Transverse colon (tissue), 4 donors: Measurements from ENCODE around the gene RPAIN. TPM values are rescaled to one million over a fixed set of nuclear protein-coding genes. Genes with fewer than 3 reads are reported as not detected.
A peak's percentile ranks its signal among the peaks of the same experiment; 100 is the strongest.

Source experiments
- DNase-seq: peaks from one replicate; pipeline ENCODE4 v3.0.0-alpha.2; 2019
- H3K27ac ChIP-seq, 4 donors: fragments of 200-600 bp; sonication (generic); 2 replicates each; pipeline ENCODE4 v1.5.1; 2016 to 2018; ENCODE audit warnings: inconsistent platforms in 4 of 4
- H3K27me3 ChIP-seq: fragments of 200-600 bp; sonication (generic); 2 replicates; pipeline ENCODE4 v1.5.1; 2017; ENCODE audit warnings: inconsistent platforms
- H3K36me3 ChIP-seq, 4 donors: fragments of 200-600 bp; sonication (generic); 2 replicates each; pipeline ENCODE4 v1.5.1; 2017 to 2019; ENCODE audit warnings: inconsistent platforms in 4 of 4
- H3K4me1 ChIP-seq, 4 donors: fragments of 200-600 bp; sonication (generic); 2 replicates each; pipeline ENCODE4 v1.5.1; 2017 to 2020; ENCODE audit warnings: inconsistent platforms in 4 of 4
- H3K4me3 ChIP-seq, 4 donors: fragments of 200-600 bp; sonication (generic); 1 replicate in 1 of 4; 2 replicates in 3 of 4; pipeline versions ENCODE4 v1.5.1 to v1.6.1; 2017 to 2019; ENCODE audit warnings: inconsistent platforms in 4 of 4
- H3K9me3 ChIP-seq, 2 donors: fragments of 200-600 bp; sonication (generic); 2 replicates each; pipeline ENCODE4 v1.5.1; 2017 to 2019; ENCODE audit warnings: inconsistent platforms in 2 of 2
- EP300 ChIP-seq: sonication (generic); formaldehyde crosslinking; IDR thresholded peaks from one replicate; pipeline ENCODE4 v1.6.1; 2017; ENCODE audit warnings: antibody characterized with exemption, low read depth
- POLR2A ChIP-seq: fragments of 450-650 bp; IDR thresholded peaks from one replicate; pipeline ENCODE4 v1.6.1; 2016; ENCODE audit warnings: antibody characterized with exemption, mild to moderate bottlenecking, moderate library complexity
- POLR2AphosphoS5 ChIP-seq, 3 donors: sonication (generic); formaldehyde crosslinking; IDR thresholded peaks; one replicate each; pipeline ENCODE4 v1.6.1; 2016; ENCODE audit warnings: antibody characterized with exemption in 3 of 3
- WGBS, 2 donors: methylation state at CpG; one replicate each; pipeline ENCODE4 v1.1.5; 2018; ENCODE audit warnings: low coverage in 1 of 2; 5-methylcytosine and 5-hydroxymethylcytosine counted together
- in situ Hi-C, 4 donors: fragments of 200-750 bp; cut with MboI; loops; one replicate each; pipeline versions ENCODE4 v1.15.0 to v1.15.1; 2017; ENCODE audit warnings: low sequenced_read_pairs in 3 of 4, low pct_ligation_motif_present in 1 of 4, low pct_unique_long_range_greater_than_20kb in 1 of 4
- intact Hi-C: fragments of 100-400 bp; cut with DNase I; formaldehyde crosslinking; loops from one replicate; pipeline ENCODE4 v1.15.1; 2023; ENCODE audit warnings: low total_unique reads
- total RNA-seq, 4 donors: library from RNA; depleted of rRNA; stranded (reverse); fragments of >200 nt; gene quantifications; one replicate each; pipeline ENCODE4 v1.1.0, GENCODE V29; 2016
- TF ChIP-seq, protein P1 (sequence below), 5 experiments: fragments of 200-600 bp in 3 of 5; fragments of 450-650 bp in 2 of 5; sonication (generic) in 3 of 5; IDR thresholded peaks; 1 replicate in 2 of 5; 2 replicates in 3 of 5; pipeline ENCODE4 v1.5.1; 2016 to 2017; ENCODE audit warnings: antibody characterized with exemption in 5 of 5, inconsistent platforms in 3 of 5, mild to moderate bottlenecking in 2 of 5, moderate library complexity in 1 of 5

The RPAIN gene
- total RNA-seq, 4 donors from 2014 or later, result 9.4 to 566 (median 41.9) TPM

DNA sequence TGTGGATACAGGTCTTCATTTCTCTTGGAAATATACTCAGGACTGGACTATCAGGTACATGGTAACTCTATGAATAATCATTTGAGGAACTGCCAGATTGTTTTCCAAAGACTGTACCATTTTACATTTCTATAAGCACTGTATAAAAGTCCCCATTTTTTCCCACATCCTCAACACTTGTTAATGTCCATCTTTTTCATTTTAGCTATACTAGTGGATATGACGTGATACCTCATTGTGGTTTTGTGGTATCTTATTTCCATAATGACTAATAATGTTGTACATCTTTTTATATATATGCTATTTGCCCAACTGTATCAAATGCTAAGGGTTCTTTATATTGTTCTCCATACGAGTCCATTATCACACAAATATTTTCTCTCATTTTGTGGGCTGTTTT is 23.4 kb upstream of the RPAIN start:
- H3K4me1 ChIP-seq, result no peaks in the 10 kb centered on the region
- H3K36me3 ChIP-seq, result peaks cover 0 to 82% (median 38%) of the 10 kb centered on the region in 4 donors
- H3K4me3 ChIP-seq, result no peak overlapping the region
- in situ Hi-C loops, result no loop called here
- DNase-seq, result no peak
- intact Hi-C loops, result no loop called here
- no peaks in the 10 kb centered on the region for H3K27me3 ChIP-seq
- WGBS, 2 donors, result 81 to 86% methylated on average over 2 of the region's 2 CpGs
- TF ChIP-seq POLR2A, result no peak
- no peak for TF ChIP-seq POLR2AphosphoS5 (IDR thresholded peaks at IDR 0.05)
- no peak for TF ChIP-seq EP300
- TF ChIP-seq, protein P1, sequence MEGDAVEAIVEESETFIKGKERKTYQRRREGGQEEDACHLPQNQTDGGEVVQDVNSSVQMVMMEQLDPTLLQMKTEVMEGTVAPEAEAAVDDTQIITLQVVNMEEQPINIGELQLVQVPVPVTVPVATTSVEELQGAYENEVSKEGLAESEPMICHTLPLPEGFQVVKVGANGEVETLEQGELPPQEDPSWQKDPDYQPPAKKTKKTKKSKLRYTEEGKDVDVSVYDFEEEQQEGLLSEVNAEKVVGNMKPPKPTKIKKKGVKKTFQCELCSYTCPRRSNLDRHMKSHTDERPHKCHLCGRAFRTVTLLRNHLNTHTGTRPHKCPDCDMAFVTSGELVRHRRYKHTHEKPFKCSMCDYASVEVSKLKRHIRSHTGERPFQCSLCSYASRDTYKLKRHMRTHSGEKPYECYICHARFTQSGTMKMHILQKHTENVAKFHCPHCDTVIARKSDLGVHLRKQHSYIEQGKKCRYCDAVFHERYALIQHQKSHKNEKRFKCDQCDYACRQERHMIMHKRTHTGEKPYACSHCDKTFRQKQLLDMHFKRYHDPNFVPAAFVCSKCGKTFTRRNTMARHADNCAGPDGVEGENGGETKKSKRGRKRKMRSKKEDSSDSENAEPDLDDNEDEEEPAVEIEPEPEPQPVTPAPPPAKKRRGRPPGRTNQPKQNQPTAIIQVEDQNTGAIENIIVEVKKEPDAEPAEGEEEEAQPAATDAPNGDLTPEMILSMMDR (IDR thresholded peaks at IDR 0.05), result no peak
- no peak overlapping the region for H3K27ac ChIP-seq
- no peaks in the 10 kb centered on the region for H3K9me3 ChIP-seq

DNA sequence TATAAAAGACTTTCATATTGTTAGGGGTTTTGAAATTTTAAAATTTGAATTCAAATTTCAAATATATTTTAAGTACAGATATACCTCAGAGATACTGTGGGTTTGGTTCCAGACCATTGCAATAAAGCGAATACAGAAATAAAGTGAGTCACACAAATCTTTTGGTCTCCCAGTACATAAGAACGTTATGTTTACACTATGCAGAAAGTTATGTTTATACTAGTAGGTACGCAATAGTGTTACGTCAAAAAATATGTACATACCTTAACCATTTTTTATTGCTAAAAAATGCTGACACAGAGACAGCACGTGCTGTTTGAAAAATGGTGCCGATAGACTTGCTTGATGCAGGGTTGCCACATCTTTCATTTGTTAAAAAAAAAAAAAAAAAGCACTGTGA is 20.2 kb upstream of the RPAIN start:
- TF ChIP-seq POLR2A (no peak), EP300 (no peak), POLR2AphosphoS5 (IDR thresholded peaks at IDR 0.05) (no peak)
- TF ChIP-seq, protein P1 (IDR thresholded peaks at IDR 0.05), result no peak
- in situ Hi-C loops, result no loop called here
- Histone ChIP-seq H3K4me1 (no peaks in the 10 kb centered on the region), H3K36me3 (peaks cover 0 to 73% (median 32%) of the 10 kb centered on the region in 4 donors), H3K9me3 (no peaks in the 10 kb centered on the region), H3K4me3 (no peak overlapping the region), H3K27ac (no peak overlapping the region), H3K27me3 (no peaks in the 10 kb centered on the region)
- intact Hi-C loops, result no loop called here
- WGBS, 2 donors, result 83 to 88% methylated on average over 6 of the region's 6 CpGs
- DNase-seq, result no peak

DNA sequence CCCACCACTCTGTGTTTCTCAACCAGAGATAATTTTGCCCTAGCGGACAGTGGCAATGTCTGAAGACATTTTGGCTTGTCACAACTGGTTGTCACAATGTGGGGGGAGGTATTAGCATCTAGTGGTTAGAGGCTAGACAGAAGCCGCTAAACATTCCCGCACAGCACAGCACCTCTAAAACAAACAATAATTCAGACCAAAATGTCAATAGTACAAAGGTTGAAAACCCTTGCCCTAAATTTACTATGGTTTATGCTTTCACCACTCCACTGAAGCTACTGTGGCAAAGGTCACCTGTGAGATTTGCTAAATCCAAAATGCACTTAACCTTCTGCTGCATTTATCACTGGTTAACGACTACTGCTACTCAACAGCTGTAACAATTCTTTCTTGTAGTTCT is 14.6 kb upstream of the RPAIN start:
- no peak overlapping the region for H3K4me3 ChIP-seq
- in situ Hi-C loops (no loop called here), intact Hi-C loops (no loop called here)
- H3K4me1 ChIP-seq, result peaks cover 0 to 10% (median 8%) of the 10 kb centered on the region in 4 donors
- WGBS, 2 donors, result 56 to 78% methylated on average over 2 to 4 of the region's 4 CpGs
- H3K27ac ChIP-seq, result peak overlapping the region in 1 of 4 donors; percentile 28
- H3K9me3 ChIP-seq, result no peaks in the 10 kb centered on the region
- peaks cover 0 to 49% (median 24%) of the 10 kb centered on the region in 4 donors for H3K36me3 ChIP-seq
- TF ChIP-seq EP300, result no peak
- no peak for TF ChIP-seq POLR2A
- TF ChIP-seq POLR2AphosphoS5 (IDR thresholded peaks at IDR 0.05), result no peak
- TF ChIP-seq, protein P1 (IDR thresholded peaks at IDR 0.05), result no peak
- no peak for DNase-seq
- no peaks in the 10 kb centered on the region for H3K27me3 ChIP-seq

DNA sequence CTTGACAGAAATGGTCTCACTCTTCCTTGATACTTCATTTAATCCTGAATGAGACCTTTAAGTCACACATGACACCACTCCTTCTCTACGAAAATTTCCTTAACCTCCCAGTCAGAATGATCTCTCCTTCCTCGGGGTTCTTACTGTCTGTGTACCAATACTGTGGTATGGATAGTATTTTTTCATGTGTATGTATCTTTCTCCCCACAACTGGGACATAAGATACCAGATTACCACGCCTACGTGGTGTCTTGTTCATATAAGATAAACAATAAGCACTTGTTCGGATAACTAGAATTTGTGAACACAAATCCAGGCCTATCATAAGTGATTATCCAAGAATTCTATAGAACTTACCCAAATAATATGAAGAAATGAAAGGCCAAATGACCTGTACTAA is 11.8 kb upstream of the RPAIN start:
- WGBS, 2 donors, result 80 to 89% methylated on average over 3 to 5 of the region's 5 CpGs
- H3K36me3 ChIP-seq, result peaks cover 0 to 54% (median 22%) of the 10 kb centered on the region in 4 donors

More for the DNA sequence above, 11.8 kb upstream of the RPAIN start:
- Histone ChIP-seq H3K27ac (no peak overlapping the region), H3K4me1 (peaks cover 0 to 10% (median 8%) of the 10 kb centered on the region in 4 donors), H3K27me3 (no peaks in the 10 kb centered on the region), H3K4me3 (no peak overlapping the region), H3K9me3 (no peaks in the 10 kb centered on the region)
- intact Hi-C loops, result no loop called here
- in situ Hi-C loops, result no loop called here
- no peak for TF ChIP-seq POLR2A
- TF ChIP-seq, protein P1 (IDR thresholded peaks at IDR 0.05), result no peak
- no peak for TF ChIP-seq POLR2AphosphoS5 (IDR thresholded peaks at IDR 0.05)
- TF ChIP-seq EP300, result no peak
- DNase-seq, result no peak
